Stimulated activated CD4-positive, alpha-beta T cell treated with anti-CD3 and anti-CD28 coated beads, Interleukin-15, amount 100 ng/mL, for 1 hour (primary cell): Measurements from ENCODE around the gene PAXX.

ENCODE experiments used
- DNase-seq, 2 donors: peaks; one replicate each; pipeline ENCODE4 v3.0.0-alpha.2; 2020; ENCODE audit warnings: low read depth in 1 of 2, low spot score in 1 of 2

The PAXX gene

GRCh38 chr9:136952876-136953770 lies 39.1 kb upstream of the PAXX start:
- no peak for DNase-seq

DNA sequence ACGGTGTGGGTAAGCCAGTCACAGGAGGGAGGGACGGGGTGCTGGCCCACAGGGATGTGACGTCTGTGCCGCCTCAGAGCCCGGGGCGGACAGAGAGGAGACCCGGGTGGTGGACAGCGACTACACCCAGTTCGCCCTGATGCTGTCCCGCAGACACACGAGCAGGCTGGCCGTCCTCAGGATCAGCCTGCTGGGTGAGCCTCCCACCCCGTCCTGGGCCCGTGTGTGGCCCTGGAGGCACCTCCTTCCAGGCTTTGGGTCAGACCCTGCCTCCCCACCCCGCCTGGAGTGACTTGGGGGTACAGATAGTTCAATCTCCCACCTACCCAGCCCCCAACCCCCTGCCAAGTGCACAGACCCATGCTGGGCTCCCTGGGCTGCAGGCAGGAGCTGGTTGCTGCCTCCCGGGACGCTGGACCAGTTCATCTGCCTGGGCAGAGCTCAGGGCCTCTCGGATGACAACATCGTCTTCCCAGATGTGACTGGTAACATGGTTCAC lies 38.4 kb upstream of the PAXX start:
- no peak for DNase-seq

- DNase-seq, result no peak
These were observed 37.7 kb upstream of the PAXX start for GRCh38 chr9:136954270-136955083.

DNA sequence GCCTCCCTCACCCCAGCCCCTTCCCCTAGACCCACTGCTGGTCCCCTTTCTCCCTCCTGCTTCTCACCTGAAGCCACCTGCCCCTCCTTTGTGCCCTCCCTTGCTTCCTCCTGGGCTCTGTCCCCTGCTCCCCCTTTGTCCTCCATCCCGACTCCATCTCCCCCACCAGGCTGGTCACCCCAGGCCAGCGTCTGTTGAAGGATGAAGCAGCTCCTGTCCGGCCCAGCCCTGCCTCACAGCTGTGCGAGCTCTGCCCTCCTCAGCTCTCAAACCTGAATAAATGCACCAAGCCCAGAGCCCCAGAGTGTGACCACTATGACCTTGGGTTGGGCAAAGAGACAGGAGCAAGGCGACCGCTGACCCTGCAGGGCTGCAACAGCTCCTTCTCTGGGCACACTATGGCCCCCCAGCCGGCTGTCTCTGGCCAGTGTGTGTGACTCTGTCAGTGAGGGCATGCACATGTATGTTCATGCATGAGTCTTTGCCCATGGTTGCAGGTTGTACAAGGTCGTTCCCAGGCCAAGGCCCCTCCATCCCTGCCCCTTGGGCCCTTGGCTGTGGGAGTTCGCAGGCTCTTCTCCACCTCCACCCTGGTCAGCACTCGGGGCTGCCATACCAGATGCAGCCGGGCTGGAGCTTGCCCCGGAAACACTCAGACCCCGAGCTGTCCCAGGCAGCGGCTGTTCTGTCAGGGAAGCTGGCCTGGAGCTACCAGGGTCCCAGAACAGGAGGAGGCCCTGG lies 36.9 kb upstream of the PAXX start:
- DNase-seq, result no peak

- no peak for DNase-seq
These were observed 36.3 kb upstream of the PAXX start for GRCh38 chr9:136955943-136956335.

- DNase-seq, result no peak
These were observed 35.6 kb upstream of the PAXX start for GRCh38 chr9:136956604-136957003.

GRCh38 chr9:136957461-136957860 lies 34.8 kb upstream of the PAXX start:
- no peak for DNase-seq

DNA sequence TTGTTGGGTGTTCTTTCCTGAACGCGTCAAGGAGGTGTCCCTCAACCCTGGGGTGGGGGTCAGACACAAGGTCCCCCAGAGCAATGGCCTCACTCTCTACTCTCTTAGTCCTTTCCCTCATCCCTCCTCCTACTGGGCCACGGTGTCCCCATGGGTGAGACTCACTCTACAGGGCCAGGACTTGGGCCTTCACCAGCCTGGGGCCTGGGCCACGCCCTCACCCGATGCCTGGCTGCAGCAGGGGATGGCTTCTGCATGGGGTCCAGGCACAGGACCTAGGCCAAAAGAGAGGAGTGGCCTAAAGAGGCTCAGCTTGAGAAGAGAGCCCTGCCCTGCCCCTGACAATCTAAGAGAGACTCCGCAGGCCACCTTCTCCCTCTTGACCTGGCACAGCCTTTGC lies 34.3 kb upstream of the PAXX start:
- no peak for DNase-seq

- no peak for DNase-seq
These were observed 33.7 kb upstream of the PAXX start for GRCh38 chr9:136958473-136958872.

DNA sequence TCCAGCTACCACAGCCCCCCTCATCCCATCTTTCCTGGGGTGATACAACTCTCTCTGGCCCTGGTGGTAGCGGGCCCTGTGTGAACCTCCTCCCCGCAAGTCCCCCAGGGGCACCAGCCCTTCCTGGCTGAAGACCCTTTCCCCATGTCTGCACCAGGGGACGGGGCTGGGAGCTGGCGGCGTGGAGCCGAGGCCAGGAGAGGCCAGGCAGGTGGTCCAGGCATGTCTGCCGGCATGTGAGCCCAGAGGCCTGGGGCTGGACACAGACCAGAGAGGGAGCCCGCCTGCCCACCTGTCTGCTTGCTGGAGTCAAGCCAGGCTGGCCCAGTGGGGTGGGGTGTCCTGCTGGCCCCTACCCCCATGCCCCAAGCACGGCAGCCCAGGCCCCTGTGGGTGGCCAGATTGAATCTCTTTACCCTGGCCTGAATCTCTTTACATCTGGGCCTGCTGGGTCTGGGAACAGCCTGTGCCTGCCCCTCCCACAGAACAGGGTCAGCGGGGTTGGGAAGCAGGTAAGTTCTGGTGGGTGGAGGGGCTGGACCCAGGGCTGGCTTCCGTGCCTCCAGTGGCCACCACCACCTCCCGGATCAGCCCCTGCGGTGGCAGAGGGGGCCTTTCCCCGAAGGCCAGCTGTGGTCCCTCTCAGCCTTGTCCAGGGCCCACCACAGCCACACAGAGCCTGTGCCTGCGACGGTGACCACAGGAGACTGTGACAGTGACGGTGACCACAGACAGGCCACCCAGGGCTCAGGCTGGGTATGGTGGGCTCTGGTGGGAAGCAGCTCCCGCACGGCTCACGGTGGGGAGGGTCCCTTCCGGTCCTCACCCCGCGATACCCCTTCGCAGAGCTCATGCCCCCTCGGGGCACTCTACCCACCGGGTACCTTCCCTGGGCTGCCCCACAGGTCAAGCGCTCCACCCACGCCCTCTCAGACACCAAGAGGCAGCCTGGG lies 33.0 kb upstream of the PAXX start:
- no peak for DNase-seq

DNA sequence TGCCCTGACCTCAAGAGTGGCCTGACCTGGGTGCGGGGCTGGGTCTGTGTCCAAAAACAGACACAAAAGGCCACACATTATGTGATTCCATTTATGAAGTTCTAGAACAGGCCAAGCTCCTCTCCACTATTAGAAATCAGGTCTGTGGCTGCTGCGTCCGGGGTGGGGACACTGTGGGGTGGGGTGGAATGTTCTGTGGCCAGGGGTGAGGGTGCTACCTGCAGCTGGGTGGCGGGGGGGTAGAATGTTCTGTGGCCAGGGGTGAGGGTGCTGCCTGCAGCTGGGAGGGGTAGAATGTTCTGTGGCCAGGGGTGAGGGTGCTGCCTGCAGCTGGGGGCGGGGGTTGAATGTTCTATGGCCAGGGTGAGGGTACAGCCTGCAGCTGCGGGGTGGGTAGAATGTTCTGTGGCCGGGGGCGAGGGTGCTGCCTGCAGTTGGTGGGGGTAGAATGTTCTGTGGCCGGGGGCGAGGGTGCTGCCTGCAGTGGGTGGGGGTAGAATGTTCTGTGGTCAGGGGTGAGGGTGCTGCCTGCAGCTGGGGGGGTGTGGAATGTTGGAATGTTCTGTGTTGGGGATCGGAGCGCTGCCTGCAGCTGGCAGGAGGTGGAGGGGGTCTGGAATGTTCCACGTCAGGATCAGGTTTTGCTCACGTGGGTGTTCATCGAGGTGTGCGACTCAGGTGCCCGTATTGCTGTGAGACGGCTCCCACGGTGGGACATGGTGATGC lies 31.8 kb upstream of the PAXX start:
- no peak for DNase-seq

- DNase-seq, result no peak
These were observed 31.3 kb upstream of the PAXX start for GRCh38 chr9:136960938-136961275.

- DNase-seq, result no peak
These were observed 30.8 kb upstream of the PAXX start for GRCh38 chr9:136961279-136962065.

GRCh38 chr9:136962163-136962562 lies 30.1 kb upstream of the PAXX start:
- DNase-seq, result no peak

- no peak for DNase-seq
These were observed 29.4 kb upstream of the PAXX start for GRCh38 chr9:136962701-136963248.

GRCh38 chr9:136963341-136963740 lies 28.9 kb upstream of the PAXX start:
- DNase-seq, result no peak

- no peak for DNase-seq
These were observed 28.5 kb upstream of the PAXX start for GRCh38 chr9:136963751-136964150.

DNA sequence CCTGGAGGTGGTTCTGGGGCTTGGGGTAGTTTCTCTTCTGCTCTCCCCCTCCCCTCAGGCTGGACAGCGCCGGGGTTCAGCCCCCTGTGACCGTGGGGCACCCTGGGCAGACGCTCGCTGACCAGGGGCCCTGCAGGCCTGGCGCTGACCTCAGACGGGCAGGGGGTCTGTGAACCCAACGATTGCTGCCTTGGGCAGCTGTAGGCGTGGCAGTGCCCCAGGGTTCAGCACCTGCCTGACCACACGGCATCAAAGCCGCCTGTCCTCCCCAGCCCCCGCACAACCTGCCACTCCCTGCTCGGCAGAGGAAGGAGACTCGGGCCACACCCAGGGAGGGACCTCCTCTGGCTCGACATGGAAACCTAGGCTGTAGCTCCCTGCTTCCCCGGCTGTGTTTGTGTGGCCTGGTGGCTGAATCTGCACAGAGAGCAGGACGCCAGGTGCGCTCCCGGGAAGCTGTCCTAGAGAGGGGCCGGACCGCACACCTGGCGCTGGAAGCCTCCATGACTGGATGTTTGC lies 28.0 kb upstream of the PAXX start:
- DNase-seq, result no peak
